GF-D8 (cell line): ENCODE measurements around the gene FUBP3.
"Not testable (repeated sequence)": the region's sequence is repeated elsewhere in the genome, so short reads cannot be mapped to it uniquely, and the experiment has no call there.

ENCODE experiments used
- DNase-seq: peaks from one replicate; lab custom pipeline; 2025; lab: John Stamatoyannopoulos, UW

The FUBP3 gene

GRCh38 chr9:130682421-130683121 is 103.2 kb downstream of the FUBP3 start:
- DNase-seq = peak; percentile 6

GRCh38 chr9:130685104-130685503 is 105.7 kb downstream of the FUBP3 start:
- DNase-seq = no peak

- DNase-seq = not testable (repeated sequence)
These were observed 106.6 kb downstream of the FUBP3 start for GRCh38 chr9:130685945-130686344.

- DNase-seq = no peak
These were observed 108.2 kb downstream of the FUBP3 start for GRCh38 chr9:130687615-130688014.
